Measurements from ENCODE around the gene ICA1.

The ICA1 gene

GRCh38 chr7:8284606-8285005 lies 22.6 kb upstream of the ICA1 start:
- TF ChIP-seq CTCF (IDR thresholded peaks at IDR 0.05; ENCODE audit: control insufficient read depth, insufficient read depth, low read depth, low read length, missing control alignments), result no peak
- no peak for DNase-seq (ENCODE audit: low read depth)
- no peak overlapping the region for H3K4me3 ChIP-seq (ENCODE audit: control insufficient read depth, low read depth, low read length)

- TF ChIP-seq CTCF (IDR thresholded peaks at IDR 0.05; ENCODE audit: control insufficient read depth, insufficient read depth, low read depth, low read length, missing control alignments), result no peak
- H3K4me3 ChIP-seq (ENCODE audit: control insufficient read depth, low read depth, low read length), result no peak overlapping the region
- no peak for DNase-seq (ENCODE audit: low read depth)
Observed at GRCh38 chr7:8283968-8284367, 22.0 kb upstream of the ICA1 start.

- DNase-seq (ENCODE audit: low read depth), result no peak
- TF ChIP-seq CTCF (IDR thresholded peaks at IDR 0.05; ENCODE audit: control insufficient read depth, insufficient read depth, low read depth, low read length, missing control alignments), result no peak
- H3K4me3 ChIP-seq (ENCODE audit: control insufficient read depth, low read depth, low read length), result no peak overlapping the region
Observed at GRCh38 chr7:8282871-8283270, 20.9 kb upstream of the ICA1 start.

- no peak for DNase-seq (ENCODE audit: low read depth)
- no peak for TF ChIP-seq CTCF (IDR thresholded peaks at IDR 0.05; ENCODE audit: control insufficient read depth, insufficient read depth, low read depth, low read length, missing control alignments)
- H3K4me3 ChIP-seq (ENCODE audit: control insufficient read depth, low read depth, low read length), result no peak overlapping the region
Observed at GRCh38 chr7:8282162-8282561, 20.2 kb upstream of the ICA1 start.

GRCh38 chr7:8278183-8278582 lies 16.2 kb upstream of the ICA1 start:
- no peak overlapping the region for H3K4me3 ChIP-seq (ENCODE audit: control insufficient read depth, low read depth, low read length)
- DNase-seq (ENCODE audit: low read depth), result no peak
- no peak for TF ChIP-seq CTCF (IDR thresholded peaks at IDR 0.05; ENCODE audit: control insufficient read depth, insufficient read depth, low read depth, low read length, missing control alignments)

GRCh38 chr7:8277394-8277982 lies 15.5 kb upstream of the ICA1 start:
- TF ChIP-seq CTCF (IDR thresholded peaks at IDR 0.05; ENCODE audit: control insufficient read depth, insufficient read depth, low read depth, low read length, missing control alignments), result no peak
- no peak for DNase-seq (ENCODE audit: low read depth)
- H3K4me3 ChIP-seq (ENCODE audit: control insufficient read depth, low read depth, low read length), result no peak overlapping the region

GRCh38 chr7:8274589-8274988 lies 12.6 kb upstream of the ICA1 start:
- no peak for TF ChIP-seq CTCF (IDR thresholded peaks at IDR 0.05; ENCODE audit: control insufficient read depth, insufficient read depth, low read depth, low read length, missing control alignments)
- no peak overlapping the region for H3K4me3 ChIP-seq (ENCODE audit: control insufficient read depth, low read depth, low read length)
- DNase-seq (ENCODE audit: low read depth), result no peak

Data from AG09309 (cell line).